Measurements from ENCODE around the gene DCTD.

DCTD gene

DNA sequence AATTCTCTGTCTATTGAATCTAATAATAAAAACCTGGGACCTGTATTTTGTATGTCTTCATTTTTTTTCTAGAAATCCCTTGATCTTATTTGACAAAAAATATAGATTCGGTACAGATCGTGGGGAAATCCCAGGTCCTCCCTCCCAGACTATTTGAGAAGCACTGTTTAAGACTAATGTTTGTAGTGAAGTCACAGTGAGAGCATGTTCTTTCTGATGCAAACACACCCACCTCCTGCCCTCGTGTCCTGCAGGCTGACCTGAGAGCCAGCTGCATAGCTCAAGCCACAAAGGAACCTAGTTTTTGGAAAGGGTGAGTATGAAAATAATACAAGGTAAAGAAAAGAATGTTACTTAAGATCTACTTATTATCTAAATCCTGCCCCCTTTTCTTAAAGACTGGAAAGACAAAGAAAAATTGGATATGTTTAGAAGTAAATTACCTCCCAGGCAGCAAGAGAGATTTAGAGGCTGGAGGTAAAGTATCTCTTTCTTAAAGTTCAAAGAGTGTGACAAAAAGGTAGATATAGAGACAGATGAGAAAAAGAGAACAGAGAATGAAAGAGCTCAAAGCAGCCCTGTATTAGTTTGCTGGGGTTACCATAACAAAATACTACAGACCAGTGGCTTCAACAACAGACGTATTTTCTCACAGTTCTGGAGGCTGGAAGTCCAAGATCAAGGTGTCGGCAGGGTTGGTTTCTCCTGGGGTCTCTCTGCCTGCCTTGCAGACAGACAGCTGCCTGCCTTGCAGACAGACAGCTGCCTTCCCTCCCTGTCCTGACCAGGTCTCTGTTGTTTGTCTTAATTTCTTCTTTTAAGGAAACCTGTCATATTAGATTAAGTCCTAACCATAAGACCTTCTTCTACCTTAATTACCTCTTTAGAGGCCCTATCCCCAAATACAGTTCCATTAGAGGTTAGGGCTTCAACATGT is 20.4 kb upstream of the DCTD start:
- DNase-seq (ENCODE audit: low read depth, low spot score): no peak
- no peak for TF ChIP-seq FOXP2 (optimal IDR thresholded peaks at IDR 0.05; ENCODE audit: control extremely low read depth, extremely low read length, insufficient read depth)
- TF ChIP-seq EZH2 (IDR thresholded peaks at IDR 0.05): no peak
- no peak for TF ChIP-seq POLR2AphosphoS5 (IDR thresholded peaks at IDR 0.05; ENCODE audit: borderline replicate concordance, low read depth, low read length)
- no peak overlapping the region for H3K4me3 ChIP-seq

DNA sequence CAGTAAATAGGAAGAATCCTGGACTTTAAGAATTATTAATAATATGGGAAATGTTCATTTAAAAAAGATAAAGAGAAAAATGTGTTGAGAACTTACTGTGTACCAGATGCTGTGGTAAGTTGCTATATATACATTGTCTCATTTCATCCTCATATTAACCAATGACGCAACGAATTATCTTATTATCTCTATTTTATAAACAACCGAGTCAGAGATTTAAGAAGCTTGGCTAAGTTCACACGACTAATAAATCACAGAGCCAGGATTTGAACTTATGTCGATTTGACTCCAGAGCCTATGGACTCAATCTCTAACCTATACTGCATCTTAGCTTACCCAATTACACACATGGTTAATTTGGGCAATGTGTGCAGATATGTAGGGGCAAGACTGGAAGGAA is 15.5 kb upstream of the DCTD start:
- Histone ChIP-seq H3K4me3 (no peak overlapping the region), H3K36me3 (ENCODE audit: insufficient read depth, low read length) (no peaks in the 10 kb centered on the region), H3K9me3 (ENCODE audit: low read depth, low read length) (no peaks in the 10 kb centered on the region), H3K27ac (no peak overlapping the region), H3K9ac (ENCODE audit: insufficient read length) (no peak overlapping the region)
- no peak for DNase-seq (ENCODE audit: low read depth, low spot score)
- no peak for TF ChIP-seq FOXP2 (optimal IDR thresholded peaks at IDR 0.05; ENCODE audit: control extremely low read depth, extremely low read length, insufficient read depth)
- TF ChIP-seq EZH2 (IDR thresholded peaks at IDR 0.05): no peak
- no peak for TF ChIP-seq POLR2AphosphoS5 (IDR thresholded peaks at IDR 0.05; ENCODE audit: borderline replicate concordance, low read depth, low read length)

More for the DNA sequence above, 20.4 kb upstream of the DCTD start:
- no peak overlapping the region for H3K27ac ChIP-seq
- no peak overlapping the region for H3K9ac ChIP-seq (ENCODE audit: insufficient read length)
- H3K9me3 ChIP-seq (ENCODE audit: low read depth, low read length): no peaks in the 10 kb centered on the region
- no peaks in the 10 kb centered on the region for H3K36me3 ChIP-seq (ENCODE audit: insufficient read depth, low read length)

DNA sequence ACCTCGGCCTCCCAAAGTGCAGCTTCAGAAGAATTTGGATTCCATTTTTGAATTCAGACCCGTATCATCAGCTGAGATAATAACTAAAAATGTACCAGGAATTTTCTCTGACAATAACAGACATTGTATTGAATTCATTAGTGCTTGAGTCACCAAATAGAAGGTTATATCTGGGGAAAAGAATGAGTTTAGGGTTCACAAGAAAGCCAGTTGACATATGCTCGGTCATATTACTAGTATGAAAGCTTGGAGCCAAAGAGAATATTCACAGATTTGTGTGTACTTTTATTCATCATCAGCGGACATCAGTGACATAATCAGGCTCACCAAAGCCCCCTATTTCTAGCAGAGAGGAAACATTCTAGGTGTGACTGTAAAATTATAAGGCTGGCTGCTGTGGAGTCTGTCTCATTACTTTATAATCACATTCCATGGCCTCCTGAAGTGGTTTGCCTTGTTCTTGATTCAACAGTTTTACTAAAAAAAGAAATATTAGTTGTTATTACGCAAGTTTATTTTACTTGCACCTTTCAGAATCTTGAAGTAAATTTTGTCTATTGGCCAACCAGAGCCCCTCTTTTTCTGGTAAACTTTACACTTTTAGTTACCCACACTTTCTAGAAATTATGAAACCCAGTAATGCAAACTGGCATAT is 14.6 kb upstream of the DCTD start:
- H3K9me3 ChIP-seq (ENCODE audit: low read depth, low read length): no peaks in the 10 kb centered on the region
- DNase-seq (ENCODE audit: low read depth, low spot score): no peak
- no peaks in the 10 kb centered on the region for H3K36me3 ChIP-seq (ENCODE audit: insufficient read depth, low read length)
- no peak overlapping the region for H3K27ac ChIP-seq
- H3K4me3 ChIP-seq: no peak overlapping the region
- H3K9ac ChIP-seq (ENCODE audit: insufficient read length): no peak overlapping the region
- TF ChIP-seq POLR2AphosphoS5 (IDR thresholded peaks at IDR 0.05; ENCODE audit: borderline replicate concordance, low read depth, low read length) (no peak), FOXP2 (optimal IDR thresholded peaks at IDR 0.05; ENCODE audit: control extremely low read depth, extremely low read length, insufficient read depth) (no peak), EZH2 (IDR thresholded peaks at IDR 0.05) (no peak)

DNA sequence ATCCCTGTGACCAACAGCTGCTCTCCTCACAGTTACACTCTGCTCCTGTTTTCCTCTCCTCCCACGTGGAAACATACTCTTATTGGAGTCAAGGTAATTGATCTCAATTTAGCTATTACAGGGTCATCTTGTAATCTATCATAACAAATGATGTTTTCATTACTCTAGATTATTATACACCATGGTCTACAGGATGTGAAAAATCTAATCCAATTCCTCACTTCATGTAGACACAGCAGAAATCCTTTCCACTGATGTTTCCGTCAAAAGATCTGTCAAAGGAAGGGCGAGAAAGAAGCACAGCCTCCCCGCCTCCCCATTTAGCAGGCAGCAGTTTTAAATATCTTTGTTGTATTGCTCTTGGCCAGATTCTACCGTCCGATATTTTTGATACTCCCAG is 13.7 kb upstream of the DCTD start:
- no peak overlapping the region for H3K9ac ChIP-seq (ENCODE audit: insufficient read length)
- no peaks in the 10 kb centered on the region for H3K36me3 ChIP-seq (ENCODE audit: insufficient read depth, low read length)
- H3K9me3 ChIP-seq (ENCODE audit: low read depth, low read length): no peaks in the 10 kb centered on the region
- TF ChIP-seq FOXP2 (optimal IDR thresholded peaks at IDR 0.05; ENCODE audit: control extremely low read depth, extremely low read length, insufficient read depth): no peak
- TF ChIP-seq POLR2AphosphoS5 (IDR thresholded peaks at IDR 0.05; ENCODE audit: borderline replicate concordance, low read depth, low read length): no peak
- TF ChIP-seq EZH2 (IDR thresholded peaks at IDR 0.05): no peak
- no peak for DNase-seq (ENCODE audit: low read depth, low spot score)
- no peak overlapping the region for H3K27ac ChIP-seq
- H3K4me3 ChIP-seq: no peak overlapping the region

- no peak for DNase-seq (ENCODE audit: low read depth, low spot score)
- Histone ChIP-seq H3K36me3 (ENCODE audit: insufficient read depth, low read length) (no peaks in the 10 kb centered on the region), H3K27ac (no peak overlapping the region), H3K9me3 (ENCODE audit: low read depth, low read length) (no peaks in the 10 kb centered on the region), H3K9ac (ENCODE audit: insufficient read length) (no peak overlapping the region), H3K4me3 (no peak overlapping the region)
- TF ChIP-seq FOXP2 (optimal IDR thresholded peaks at IDR 0.05; ENCODE audit: control extremely low read depth, extremely low read length, insufficient read depth) (no peak), POLR2AphosphoS5 (IDR thresholded peaks at IDR 0.05; ENCODE audit: borderline replicate concordance, low read depth, low read length) (no peak), EZH2 (IDR thresholded peaks at IDR 0.05) (no peak)
These were observed 12.1 kb upstream of the DCTD start for GRCh38 chr4:182929296-182929695.

- TF ChIP-seq FOXP2 (optimal IDR thresholded peaks at IDR 0.05; ENCODE audit: control extremely low read depth, extremely low read length, insufficient read depth) (no peak), EZH2 (IDR thresholded peaks at IDR 0.05) (no peak), POLR2AphosphoS5 (IDR thresholded peaks at IDR 0.05; ENCODE audit: borderline replicate concordance, low read depth, low read length) (no peak)
- no peak overlapping the region for H3K27ac ChIP-seq
- H3K9me3 ChIP-seq (ENCODE audit: low read depth, low read length): no peaks in the 10 kb centered on the region
- no peak overlapping the region for H3K9ac ChIP-seq (ENCODE audit: insufficient read length)
- H3K36me3 ChIP-seq (ENCODE audit: insufficient read depth, low read length): no peaks in the 10 kb centered on the region
- H3K4me3 ChIP-seq: no peak overlapping the region
- no peak for DNase-seq (ENCODE audit: low read depth, low spot score)
These were observed 10.9 kb upstream of the DCTD start for GRCh38 chr4:182928061-182928460.

GRCh38 chr4:182927505-182927904 is 10.3 kb upstream of the DCTD start:
- TF ChIP-seq FOXP2 (optimal IDR thresholded peaks at IDR 0.05; ENCODE audit: control extremely low read depth, extremely low read length, insufficient read depth): no peak
- no peak for TF ChIP-seq EZH2 (IDR thresholded peaks at IDR 0.05)
- no peak for TF ChIP-seq POLR2AphosphoS5 (IDR thresholded peaks at IDR 0.05; ENCODE audit: borderline replicate concordance, low read depth, low read length)
- H3K36me3 ChIP-seq (ENCODE audit: insufficient read depth, low read length): no peaks in the 10 kb centered on the region
- DNase-seq (ENCODE audit: low read depth, low spot score): no peak

GRCh38 chr4:182925855-182926254 is 8.7 kb upstream of the DCTD start:
- no peaks in the 10 kb centered on the region for H3K9me3 ChIP-seq (ENCODE audit: low read depth, low read length)
- H3K27ac ChIP-seq: no peak overlapping the region
- no peak overlapping the region for H3K9ac ChIP-seq (ENCODE audit: insufficient read length)
- H3K4me3 ChIP-seq: no peak overlapping the region
- DNase-seq (ENCODE audit: low read depth, low spot score): no peak
- no peaks in the 10 kb centered on the region for H3K36me3 ChIP-seq (ENCODE audit: insufficient read depth, low read length)
- no peak for TF ChIP-seq FOXP2 (optimal IDR thresholded peaks at IDR 0.05; ENCODE audit: control extremely low read depth, extremely low read length, insufficient read depth)
- no peak for TF ChIP-seq EZH2 (IDR thresholded peaks at IDR 0.05)
- no peak for TF ChIP-seq POLR2AphosphoS5 (IDR thresholded peaks at IDR 0.05; ENCODE audit: borderline replicate concordance, low read depth, low read length)

More at GRCh38 chr4:182927505-182927904, 10.3 kb upstream of the DCTD start:
- Histone ChIP-seq H3K27ac (no peak overlapping the region), H3K9ac (ENCODE audit: insufficient read length) (no peak overlapping the region), H3K9me3 (ENCODE audit: low read depth, low read length) (no peaks in the 10 kb centered on the region), H3K4me3 (no peak overlapping the region)

Measured in SK-N-MC (cell line).